ENCODE data around the gene ZFP28. TPM values are rescaled to one million over a fixed set of nuclear protein-coding genes. Genes with fewer than 3 reads are reported as not detected.

Gene ZFP28
- 1.8 and 8.4 TPM in 2 replicates for total RNA-seq (2014; rRNA removed; shearing (Covaris generic); ENCODE audit: low replicate concordance)

DNA sequence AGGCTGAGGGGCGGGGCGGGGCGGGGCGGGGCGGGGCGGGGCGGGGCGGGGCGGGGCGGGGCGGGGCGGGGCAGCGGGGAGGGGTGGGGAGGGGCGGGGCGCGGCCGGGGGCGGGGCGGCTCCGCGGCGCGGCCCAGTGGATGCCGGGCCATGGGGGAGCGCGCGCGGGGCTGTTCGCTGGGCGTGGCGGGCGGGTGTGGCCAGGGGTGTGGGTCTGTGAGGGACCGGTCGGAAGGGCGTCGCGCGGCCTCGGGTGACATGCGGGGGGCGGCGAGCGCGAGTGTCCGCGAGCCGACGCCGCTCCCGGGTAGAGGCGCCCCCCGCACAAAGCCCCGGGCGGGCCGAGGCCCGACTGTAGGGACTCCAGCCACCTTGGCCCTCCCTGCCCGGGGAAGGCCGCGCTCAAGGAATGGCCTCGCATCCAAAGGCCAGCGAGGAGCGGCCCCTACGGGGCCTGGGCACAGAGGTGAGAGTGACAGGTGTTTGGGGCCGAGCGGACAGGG, at the start of gene ZFP28:
Gene ZFP28 (plus strand): TSS at position 188 of the 503 bp plus-strand sequence. CDS start 71 bp downstream, at position 259.
- no peaks in the 10 kb centered on the region; the same call in 1 of the 2 replicates for H3K36me3 ChIP-seq
- DNase-seq = peak; percentile 71
- no peaks in the 10 kb centered on the region for H3K27me3 ChIP-seq
- peak within 1 kb of the TSS; percentile 76 for H3K4me3 ChIP-seq
- H3K9me3 ChIP-seq = peaks cover 27% of the 10 kb centered on the region

DNA sequence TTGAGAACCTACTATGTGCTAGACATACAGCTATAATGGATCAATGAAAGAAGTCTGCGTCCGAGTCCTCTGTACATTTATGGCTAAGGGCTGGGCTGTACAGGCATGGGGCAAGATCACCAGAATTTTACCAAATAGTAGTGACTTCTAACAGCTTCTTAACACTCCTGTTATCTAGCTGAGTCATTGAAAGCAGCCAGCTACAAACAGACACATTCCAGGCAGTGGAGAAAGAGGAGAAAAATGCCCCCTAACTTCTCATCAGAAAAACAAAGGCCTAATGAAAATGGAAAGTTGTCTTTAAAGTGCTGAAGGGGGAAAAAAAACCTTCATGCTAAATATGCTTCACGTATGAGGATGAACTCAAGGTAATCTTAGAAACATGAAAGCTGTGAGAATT, 47.3 kb upstream of the ZFP28 start:
- H3K4me3 ChIP-seq = no peak overlapping the region
- no peak for DNase-seq
- H3K27me3 ChIP-seq = no peaks in the 10 kb centered on the region
- H3K9me3 ChIP-seq = no peaks in the 10 kb centered on the region; the same call in 1 of the 2 replicates
- no peaks in the 10 kb centered on the region for H3K36me3 ChIP-seq

- peaks cover 12% of the 10 kb centered on the region for H3K9me3 ChIP-seq
- no peaks in the 10 kb centered on the region for H3K27me3 ChIP-seq
- no peak overlapping the region for H3K4me3 ChIP-seq
- DNase-seq = no peak
- no peaks in the 10 kb centered on the region for H3K36me3 ChIP-seq
Measured at GRCh38 chr19:56504581-56504980, 34.2 kb upstream of the ZFP28 start.

GRCh38 chr19:56507446-56508289, 31.1 kb upstream of the ZFP28 start, which contains the start of gene ZNF471:
Gene ZNF471, plus strand, starts transcription at chr19:56507855. Its CDS starts 3,717 bp downstream, at chr19:56511572.
- Histone ChIP-seq H3K4me3 (no peak within 1 kb of the TSS), H3K27me3 (no peaks in the 10 kb centered on the region), H3K36me3 (no peaks in the 10 kb centered on the region), H3K9me3 (peaks cover 9% of the 10 kb centered on the region; the same call in 1 of the 2 replicates)
- DNase-seq = peak; percentile 7

DNA sequence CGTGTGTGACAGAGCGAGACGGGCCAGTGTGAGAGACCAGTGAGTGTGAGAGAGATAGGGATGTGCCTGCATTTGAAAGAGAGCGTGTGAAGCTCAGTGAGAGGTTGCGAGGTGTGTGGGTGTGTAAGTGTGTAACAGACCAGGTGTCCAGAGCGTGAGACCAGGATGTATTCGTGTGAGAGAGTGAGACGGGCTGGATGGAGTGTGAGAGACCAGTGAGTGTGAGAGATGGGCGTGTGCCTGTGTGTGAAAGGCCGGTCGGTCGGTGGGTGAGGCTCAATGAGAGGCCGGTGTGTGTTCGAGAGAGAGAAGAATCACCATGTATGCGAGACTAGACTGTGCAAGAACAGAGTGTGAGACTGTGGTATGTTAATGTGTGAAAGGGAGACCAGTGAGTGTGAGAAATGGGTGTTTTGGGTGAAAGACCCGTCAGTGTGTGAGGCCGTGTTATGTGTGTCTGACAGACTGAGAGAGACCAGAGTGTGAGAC, 30.4 kb upstream of the ZFP28 start:
- Histone ChIP-seq H3K9me3 (peaks cover 9% of the 10 kb centered on the region; the same call in 1 of the 2 replicates), H3K4me3 (no peak overlapping the region), H3K36me3 (no peaks in the 10 kb centered on the region), H3K27me3 (no peaks in the 10 kb centered on the region; the same call in 1 of the 2 replicates)
- DNase-seq = no peak

- no peaks in the 10 kb centered on the region for H3K27me3 ChIP-seq
- DNase-seq = no peak
- no peaks in the 10 kb centered on the region for H3K36me3 ChIP-seq
- peaks cover 30% of the 10 kb centered on the region for H3K9me3 ChIP-seq
- H3K4me3 ChIP-seq = no peak overlapping the region
Measured at GRCh38 chr19:56525214-56525860, 13.4 kb upstream of the ZFP28 start.

DNA sequence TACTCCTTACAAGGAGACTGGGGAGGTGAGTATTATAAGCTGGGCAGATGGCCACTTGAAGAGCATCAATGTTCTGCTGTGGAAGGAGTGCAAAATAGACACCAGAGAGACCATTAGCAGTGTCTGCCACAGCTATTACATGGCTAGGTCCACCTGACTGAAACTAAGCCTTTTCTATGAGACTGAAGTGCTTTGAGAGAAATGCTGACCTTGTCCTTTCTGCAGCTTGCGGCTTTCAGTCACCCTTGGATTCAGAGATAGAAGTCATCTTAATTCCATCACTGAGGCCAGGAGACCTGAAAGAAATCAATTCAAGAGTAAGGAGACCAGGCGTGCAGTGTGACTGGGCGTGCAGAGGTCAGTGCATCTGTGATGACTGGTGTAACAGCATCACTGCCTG, 1.3 kb upstream of the ZFP28 start:
- Histone ChIP-seq H3K36me3 (no peaks in the 10 kb centered on the region; the same call in 1 of the 2 replicates), H3K27me3 (no peaks in the 10 kb centered on the region), H3K9me3 (peaks cover 27% of the 10 kb centered on the region), H3K4me3 (no peak overlapping the region; the same call in 1 of the 2 replicates)
- no peak for DNase-seq

DNA sequence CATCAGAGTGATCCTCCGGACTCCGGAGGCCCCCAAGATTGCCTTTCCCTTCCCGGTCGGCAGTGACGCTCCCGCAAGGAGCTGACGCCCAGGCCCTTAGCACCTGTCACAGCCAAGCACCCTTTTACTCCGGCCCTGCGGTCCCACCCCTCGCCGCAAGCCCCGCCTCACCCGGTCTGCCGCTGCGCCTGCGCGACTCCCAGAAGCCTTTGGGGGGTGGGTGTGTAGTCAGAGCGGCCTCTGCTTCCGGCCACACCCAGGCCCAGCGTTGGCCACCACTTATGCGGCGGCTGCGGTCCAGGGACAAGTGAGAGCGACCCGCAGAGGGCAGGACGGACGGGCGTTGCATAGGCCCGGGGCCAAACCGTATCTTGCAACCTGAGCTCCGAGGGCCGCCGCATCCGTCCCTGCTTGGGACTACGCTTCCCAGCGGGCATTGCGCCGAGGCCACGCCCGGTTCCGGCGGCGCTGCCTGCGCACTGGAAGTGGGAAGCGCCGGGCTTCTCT, 441 bp upstream of the ZFP28 start:
- no peaks in the 10 kb centered on the region for H3K27me3 ChIP-seq
- no peaks in the 10 kb centered on the region; the same call in 1 of the 2 replicates for H3K36me3 ChIP-seq
- DNase-seq = peak; percentile 86
- H3K9me3 ChIP-seq = peaks cover 26% of the 10 kb centered on the region
- H3K4me3 ChIP-seq = peak overlapping the region; percentile 76

DNA sequence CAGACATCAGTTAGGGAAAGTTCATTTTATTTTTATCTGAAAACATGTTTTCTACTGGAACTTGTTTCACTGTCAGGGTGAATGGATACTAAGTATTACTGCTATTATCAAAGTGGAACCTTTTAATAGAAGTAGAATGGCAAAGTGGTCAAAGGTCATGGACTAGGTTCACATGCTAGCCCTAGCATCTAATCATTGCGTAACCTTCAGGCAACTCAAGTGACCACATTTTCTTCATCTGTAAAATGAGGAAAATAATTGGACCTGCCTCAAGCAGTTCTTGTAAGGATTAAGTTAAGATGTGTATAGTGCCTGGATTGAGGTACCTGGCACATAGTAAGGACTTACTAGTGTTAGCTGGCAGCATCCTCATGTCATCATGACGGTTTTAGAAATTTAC, 5.0 kb downstream of the ZFP28 start:
- DNase-seq = no peak
- H3K36me3 ChIP-seq = no peaks in the 10 kb centered on the region; the same call in none of the 2 replicates
- H3K27me3 ChIP-seq = no peaks in the 10 kb centered on the region
- H3K4me3 ChIP-seq = no peak overlapping the region
- peaks cover 20% of the 10 kb centered on the region for H3K9me3 ChIP-seq

GRCh38 chr19:56547535-56547934, 8.8 kb downstream of the ZFP28 start:
- no peak for DNase-seq
- Histone ChIP-seq H3K9me3 (peaks cover 21% of the 10 kb centered on the region), H3K36me3 (peaks cover 7% of the 10 kb centered on the region)

GRCh38 chr19:56554272-56554869, 15.6 kb downstream of the ZFP28 start:
- no peak for DNase-seq
- Histone ChIP-seq H3K9me3 (peaks cover 30% of the 10 kb centered on the region), H3K36me3 (peaks cover 16% of the 10 kb centered on the region), H3K27me3 (no peaks in the 10 kb centered on the region), H3K4me3 (no peak overlapping the region)

More at GRCh38 chr19:56547535-56547934, 8.8 kb downstream of the ZFP28 start:
- no peaks in the 10 kb centered on the region for H3K27me3 ChIP-seq
- no peak overlapping the region for H3K4me3 ChIP-seq

GRCh38 chr19:56562766-56563165, 24.0 kb downstream of the ZFP28 start:
- no peak for DNase-seq
- Histone ChIP-seq H3K9me3 (peaks cover 39% of the 10 kb centered on the region), H3K4me3 (no peak overlapping the region), H3K36me3 (no peaks in the 10 kb centered on the region), H3K27me3 (no peaks in the 10 kb centered on the region)

DNA sequence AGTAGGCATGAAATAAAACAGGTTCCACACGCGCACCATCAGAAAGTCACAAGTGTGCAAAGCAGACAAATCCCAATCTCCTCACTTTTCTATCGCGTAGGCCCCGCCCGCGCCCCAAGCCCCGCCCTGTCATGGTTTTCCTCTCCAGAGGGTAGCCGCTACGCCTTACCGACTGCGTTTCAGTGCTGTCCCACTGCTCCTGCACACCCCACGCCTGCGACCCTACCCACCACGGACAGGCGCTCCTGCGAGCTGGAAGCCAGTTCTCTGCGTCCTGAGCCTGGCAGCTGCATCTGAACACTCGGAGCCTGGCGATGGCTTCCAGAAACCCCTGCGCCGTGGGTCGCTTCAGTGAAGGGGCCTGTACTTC, 28.1 kb downstream of the ZFP28 start:
- Histone ChIP-seq H3K36me3 (no peaks in the 10 kb centered on the region), H3K4me3 (peak overlapping the region; percentile 48), H3K27me3 (no peaks in the 10 kb centered on the region), H3K9me3 (peaks cover 39% of the 10 kb centered on the region)
- DNase-seq = peak; percentile 8

GRCh38 chr19:56567274-56568120, 28.7 kb downstream of the ZFP28 start, which contains the start of gene ZNF470:
Gene ZNF470, plus strand, starts transcription at chr19:56567468. Its CDS starts 2,844 bp downstream, at chr19:56570312.
- no peaks in the 10 kb centered on the region for H3K27me3 ChIP-seq
- DNase-seq = peak; percentile 84
- H3K9me3 ChIP-seq = peaks cover 40% of the 10 kb centered on the region
- no peaks in the 10 kb centered on the region for H3K36me3 ChIP-seq
- peak within 1 kb of the TSS; percentile 48 for H3K4me3 ChIP-seq

DNA sequence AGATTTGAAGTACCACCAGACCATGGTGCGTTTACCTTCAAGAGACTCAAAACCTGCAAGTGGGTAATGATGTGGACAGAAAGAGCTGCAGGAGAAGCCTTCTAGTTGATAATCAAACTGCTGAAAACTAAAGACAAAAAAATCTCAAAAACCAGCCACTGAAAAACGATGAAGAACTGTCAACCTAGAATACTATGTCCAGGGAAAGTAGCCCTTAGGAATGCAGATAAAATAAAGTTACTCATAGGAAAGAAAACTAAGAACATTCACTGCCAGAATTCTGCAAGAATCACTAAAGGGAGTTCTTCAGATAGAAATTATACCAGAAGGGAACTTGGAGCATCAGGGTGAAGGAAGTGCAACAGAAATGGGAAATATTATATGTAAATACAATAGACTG, 33.8 kb downstream of the ZFP28 start:
- H3K27me3 ChIP-seq = no peaks in the 10 kb centered on the region
- H3K9me3 ChIP-seq = peaks cover 36% of the 10 kb centered on the region
- DNase-seq = no peak
- no peak overlapping the region for H3K4me3 ChIP-seq
- H3K36me3 ChIP-seq = no peaks in the 10 kb centered on the region

Measured in MG63 (cell line).